GM19328 (cell line): ENCODE results near the gene CXCR2.

ENCODE experiments used
- ATAC-seq: cut with Tn5 transposase; IDR thresholded peaks from one replicate; pipeline ENCODE4 v1.9.1; 2021; ENCODE audit warnings: mild to moderate bottlenecking, moderate library complexity; ENCODE audit not compliant: unreplicated experiment

Gene CXCR2

DNA sequence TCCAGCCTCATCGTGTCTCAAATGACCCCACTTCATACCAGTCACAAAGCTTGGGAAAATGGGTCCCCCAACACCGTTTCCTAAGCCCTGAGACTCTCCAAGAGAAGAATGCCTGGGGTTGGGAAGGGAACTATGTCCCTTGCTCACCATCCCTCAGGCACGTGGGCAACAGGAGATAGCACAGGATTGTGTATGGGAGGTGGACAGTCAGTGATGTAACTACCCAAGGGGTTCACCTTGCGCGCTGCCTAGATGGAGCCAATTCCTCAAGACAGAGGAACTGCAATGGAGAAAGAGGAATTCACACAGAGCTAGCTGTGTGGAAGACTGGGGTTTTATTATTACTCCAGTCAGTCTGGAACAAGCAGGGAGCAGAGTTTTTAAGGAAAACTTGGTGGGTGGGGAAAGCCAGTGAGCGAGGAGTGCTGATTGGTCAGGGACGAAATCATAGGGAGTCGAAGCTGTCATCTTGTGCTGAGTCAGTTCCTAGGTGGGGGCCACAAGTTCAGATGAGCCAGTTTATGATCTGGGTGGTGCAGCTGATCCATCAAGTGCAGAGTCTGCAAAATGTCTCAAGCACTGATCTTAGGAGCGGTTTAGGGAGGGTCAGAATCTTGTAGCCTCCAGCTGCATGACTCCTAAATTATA is 54.8 kb downstream of the CXCR2 start:
- no peak for ATAC-seq

DNA sequence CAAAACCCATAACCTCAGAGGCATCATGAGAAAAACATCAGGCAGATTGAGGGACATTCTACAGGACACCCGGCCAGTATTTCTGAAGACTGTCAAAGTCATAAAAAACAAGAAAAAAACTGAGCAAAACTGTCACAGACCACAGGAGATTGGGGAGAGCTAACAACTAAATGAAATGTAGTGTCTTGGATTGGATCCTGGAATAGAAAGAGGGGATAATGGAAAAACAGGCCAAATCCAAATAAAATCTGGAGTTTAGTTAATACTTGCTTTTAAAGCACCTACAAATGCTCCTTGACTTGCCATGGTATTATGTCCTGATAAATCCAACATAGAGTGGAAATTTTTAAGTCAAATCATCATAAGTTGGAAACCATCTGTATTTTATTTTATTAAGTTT is 58.5 kb downstream of the CXCR2 start:
- ATAC-seq = no peak

DNA sequence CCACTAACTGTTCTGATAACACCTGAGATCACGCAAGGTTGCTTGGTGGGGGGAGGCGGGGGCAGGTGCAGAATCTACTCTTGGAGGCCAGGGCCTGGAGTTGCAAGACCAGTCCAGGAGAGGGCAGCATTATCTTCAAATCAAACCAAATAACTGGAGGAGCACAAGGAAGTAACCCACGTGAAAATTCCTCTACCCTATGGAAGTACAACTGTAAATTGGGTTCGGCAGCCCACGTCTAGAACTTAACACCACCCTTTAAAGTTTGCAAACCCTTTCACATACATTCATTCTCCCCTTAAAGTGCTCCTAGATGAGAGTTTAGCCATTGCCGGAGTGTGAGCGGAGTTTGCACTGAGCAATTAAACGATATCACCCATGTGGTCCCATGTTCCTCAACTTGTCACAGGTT is 60.5 kb downstream of the CXCR2 start:
- no peak for ATAC-seq
